IPS DF 6.9 (cell line): Measurements from ENCODE around the gene CCR5AS.
"Not testable (repeated sequence)": the region's sequence is repeated elsewhere in the genome, so short reads cannot be mapped to it uniquely, and the experiment has no call there.

ENCODE experiments used
- DNase-seq: peaks from one replicate; pipeline ENCODE4 v3.0.0-alpha.2; 2013; ENCODE audit warnings: low read depth, low spot score
- H3K27ac ChIP-seq: one replicate; pipeline ENCODE4 v1.5.1; 2013; ENCODE audit warnings: low read length, control low read depth
- H3K27me3 ChIP-seq: 2 replicates; pipeline ENCODE4 v1.6.1; 2013; ENCODE audit warnings: mild to moderate bottlenecking, low read length; ENCODE audit not compliant: control insufficient read depth, insufficient read depth
- H3K36me3 ChIP-seq: 2 replicates; pipeline ENCODE4 v1.6.1; 2013; ENCODE audit warnings: low read length; ENCODE audit not compliant: control insufficient read depth, insufficient read depth
- H3K4me1 ChIP-seq: 2 replicates; pipeline ENCODE4 v1.6.1; 2013; ENCODE audit warnings: low read length; ENCODE audit not compliant: control insufficient read depth, insufficient read depth
- H3K4me3 ChIP-seq: 2 replicates; pipeline ENCODE4 v1.5.1; 2013; ENCODE audit warnings: mild to moderate bottlenecking, low read length
- H3K9me3 ChIP-seq: 2 replicates; pipeline ENCODE4 v1.6.1; 2013; ENCODE audit warnings: low read length, inconsistent platforms; ENCODE audit not compliant: control insufficient read depth, insufficient read depth
- WGBS: extraction: QIAGEN DNeasy Blood & Tissue Kit; methylation state at CpG from one replicate; pipeline ENCODE4 v1.1.7; 2013; ENCODE audit warnings: mixed read lengths, missing lambda C conversion rate; ENCODE audit not compliant: insufficient read length, insufficient coverage; 5-methylcytosine and 5-hydroxymethylcytosine counted together

The CCR5AS gene

DNA sequence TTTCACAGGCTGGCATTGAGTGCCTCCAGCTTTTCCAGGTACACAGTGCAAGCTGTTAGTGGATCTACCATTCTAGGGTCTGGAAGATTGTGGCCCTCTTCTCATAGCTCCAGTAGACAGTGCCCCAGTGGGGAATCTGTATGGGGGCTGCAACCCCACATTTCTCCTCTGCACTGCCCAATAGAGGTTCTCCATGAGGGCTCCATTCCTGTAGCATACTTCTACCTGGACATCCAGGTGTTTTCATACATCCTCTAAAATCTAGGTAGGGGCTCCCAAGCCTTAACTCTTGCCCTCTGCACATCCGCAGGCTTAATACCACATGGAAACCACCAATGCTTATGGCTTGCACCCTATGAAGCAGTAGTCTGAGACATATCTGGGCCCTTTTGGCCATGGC is 68.0 kb downstream of the CCR5AS start:
- H3K4me3 ChIP-seq: no peak overlapping the region
- H3K36me3 ChIP-seq: no peaks in the 10 kb centered on the region
- no peak overlapping the region for H3K27ac ChIP-seq
- no CpG with 5 or more reads among the region's 1 CpG for WGBS
- peaks cover 3% of the 10 kb centered on the region; the same call in 1 of the 2 replicates for H3K9me3 ChIP-seq
- no peaks in the 10 kb centered on the region for H3K4me1 ChIP-seq
- no peak for DNase-seq
- H3K27me3 ChIP-seq: no peaks in the 10 kb centered on the region

DNA sequence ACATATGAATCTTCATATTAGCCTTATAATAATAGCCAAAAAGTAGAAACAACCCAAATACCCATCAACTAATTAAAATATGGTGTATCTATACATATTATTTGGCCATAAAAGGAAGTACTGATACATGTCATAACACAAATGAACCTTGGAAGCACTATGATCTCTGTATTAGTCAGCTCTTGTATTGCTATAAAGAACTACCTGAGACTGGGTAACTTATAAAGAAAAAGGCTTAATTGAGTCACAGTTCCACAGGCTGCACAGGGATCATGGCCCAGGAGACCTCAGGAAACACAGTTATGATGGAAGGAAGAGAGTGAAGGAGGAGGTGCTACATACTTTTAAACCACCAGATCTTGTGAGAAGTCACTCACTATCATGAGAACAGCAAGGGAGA is 69.0 kb downstream of the CCR5AS start:
- Histone ChIP-seq H3K4me3 (no peak overlapping the region), H3K4me1 (no peaks in the 10 kb centered on the region), H3K9me3 (peaks cover 3% of the 10 kb centered on the region; the same call in 1 of the 2 replicates), H3K27ac (no peak overlapping the region), H3K27me3 (no peaks in the 10 kb centered on the region), H3K36me3 (no peaks in the 10 kb centered on the region)
- DNase-seq: no peak

DNA sequence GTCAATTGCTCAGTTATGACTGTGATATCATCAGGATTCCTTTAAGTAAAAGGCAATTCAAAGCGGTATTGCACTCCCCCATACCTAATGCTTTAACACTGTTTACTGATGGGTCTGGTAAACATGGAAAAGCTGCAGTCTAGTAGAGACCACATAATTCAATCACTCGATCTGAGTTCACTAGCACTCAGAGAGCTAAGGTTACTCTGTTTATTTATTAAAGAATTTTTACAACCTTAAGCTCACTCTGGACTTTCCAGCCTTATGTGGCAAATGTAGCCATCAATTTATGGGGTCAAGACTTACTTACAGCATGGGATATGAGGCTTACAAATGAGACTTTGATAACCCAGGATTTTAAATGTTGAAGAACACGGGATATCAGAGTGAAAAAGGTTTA is 71.3 kb downstream of the CCR5AS start:
- no peak for DNase-seq
- H3K9me3 ChIP-seq: peaks cover 3% of the 10 kb centered on the region; the same call in 1 of the 2 replicates
- no peak overlapping the region for H3K4me3 ChIP-seq
- H3K36me3 ChIP-seq: no peaks in the 10 kb centered on the region
- H3K27me3 ChIP-seq: no peaks in the 10 kb centered on the region
- no peak overlapping the region for H3K27ac ChIP-seq
- no CpG with 5 or more reads among the region's 3 CpGs for WGBS
- no peaks in the 10 kb centered on the region for H3K4me1 ChIP-seq

DNA sequence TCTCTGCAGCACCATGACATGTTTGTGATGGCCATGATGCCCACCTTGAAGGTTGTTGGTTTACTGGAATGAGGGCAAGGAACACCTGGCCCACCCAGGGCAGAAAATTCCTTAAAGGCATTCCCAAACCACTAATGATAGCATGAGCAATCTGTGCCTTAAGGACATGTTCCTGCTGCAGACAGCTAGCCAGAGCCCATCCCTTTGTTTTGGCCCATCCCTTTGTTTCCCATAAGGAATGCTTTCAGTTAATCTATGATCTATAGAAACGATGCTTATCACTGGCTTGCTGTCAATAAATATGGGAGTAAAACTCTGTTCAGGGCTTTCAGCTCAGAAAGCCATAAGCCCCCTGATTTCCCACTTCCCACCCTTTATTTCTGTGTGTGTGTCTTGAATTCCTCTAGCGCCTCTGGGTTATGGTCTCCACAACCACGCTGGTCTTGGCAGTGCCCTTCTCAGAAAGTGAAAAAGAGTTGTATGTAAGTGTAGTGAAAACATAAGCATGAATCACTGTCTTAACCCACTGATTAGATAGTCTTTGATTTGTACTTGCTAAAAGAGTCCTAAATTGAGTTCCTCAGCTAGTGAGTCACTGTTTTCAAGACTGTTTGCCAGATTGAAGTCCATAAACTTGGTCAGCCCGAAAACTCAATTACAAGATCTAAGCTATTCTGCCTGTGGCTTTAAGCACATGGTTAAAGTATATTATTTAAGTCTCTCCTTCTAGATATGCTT is 72.0 kb downstream of the CCR5AS start:
- no peaks in the 10 kb centered on the region for H3K4me1 ChIP-seq
- no CpG with 5 or more reads among the region's 4 CpGs for WGBS
- peaks cover 3% of the 10 kb centered on the region; the same call in 1 of the 2 replicates for H3K9me3 ChIP-seq
- H3K27ac ChIP-seq: no peak overlapping the region
- H3K27me3 ChIP-seq: no peaks in the 10 kb centered on the region
- no peak for DNase-seq
- H3K4me3 ChIP-seq: no peak overlapping the region
- no peaks in the 10 kb centered on the region for H3K36me3 ChIP-seq

DNA sequence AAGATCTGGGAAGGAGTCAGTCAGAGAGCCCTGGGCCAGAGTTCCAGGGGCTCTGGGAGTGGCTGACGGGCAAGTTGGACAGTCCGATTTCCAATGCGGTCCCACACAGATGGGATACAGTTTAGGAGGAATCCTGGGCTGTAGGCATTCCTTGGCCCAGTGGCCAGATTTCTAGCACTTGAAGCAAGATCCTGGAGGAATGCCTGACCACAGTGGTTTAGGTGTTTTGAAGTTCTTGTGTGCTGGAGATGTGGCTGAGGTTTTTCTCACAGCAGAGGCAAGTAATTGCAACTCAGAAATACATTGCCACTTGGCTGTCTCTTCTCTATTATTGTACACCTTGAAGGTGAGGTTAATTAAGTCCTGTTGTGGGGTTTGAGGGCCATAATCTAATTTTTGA is 76.2 kb downstream of the CCR5AS start:
- H3K27me3 ChIP-seq, H3K9me3 ChIP-seq, DNase-seq, H3K36me3 ChIP-seq, H3K4me1 ChIP-seq, H3K4me3 ChIP-seq, H3K27ac ChIP-seq: not testable (repeated sequence)
- WGBS: no CpG with 5 or more reads among the region's 3 CpGs

DNA sequence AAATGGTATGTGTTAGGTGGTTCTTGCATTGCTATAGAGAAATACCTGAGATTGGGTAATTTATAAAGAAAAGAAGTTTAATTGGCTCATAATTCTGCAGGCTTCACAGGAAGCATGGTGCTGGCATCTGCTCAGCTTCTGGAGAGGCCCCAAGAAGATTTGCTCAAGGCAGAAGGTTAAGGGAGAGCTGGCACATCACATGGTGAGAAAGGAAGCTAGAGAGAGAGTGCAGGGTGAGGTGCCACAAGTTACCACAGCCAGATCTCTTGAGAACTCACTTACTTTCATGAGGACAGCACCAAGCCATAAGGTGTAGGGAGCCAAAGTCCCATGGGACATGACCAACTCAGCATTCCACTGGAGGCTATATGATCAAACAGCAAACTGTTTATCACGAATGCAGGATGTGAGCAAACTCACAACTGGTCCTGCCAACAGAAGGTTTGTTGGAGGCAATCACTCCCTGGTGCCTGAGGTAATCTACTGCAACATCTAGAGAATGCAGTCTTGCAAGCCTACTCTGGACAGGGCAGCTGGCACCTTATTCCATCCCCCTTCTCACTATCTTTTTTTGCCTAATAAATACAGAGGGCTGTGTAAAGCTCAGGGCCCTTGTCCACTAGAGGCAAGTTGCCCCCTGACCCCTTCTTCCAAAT is 81.1 kb downstream of the CCR5AS start:
- no peak overlapping the region for H3K27ac ChIP-seq
- no peaks in the 10 kb centered on the region for H3K27me3 ChIP-seq
- H3K4me1 ChIP-seq: no peaks in the 10 kb centered on the region
- H3K9me3 ChIP-seq: no peaks in the 10 kb centered on the region
- no peaks in the 10 kb centered on the region for H3K36me3 ChIP-seq
- DNase-seq: no peak
- H3K4me3 ChIP-seq: no peak overlapping the region
- WGBS: no CpG with 5 or more reads among the region's 1 CpG

DNA sequence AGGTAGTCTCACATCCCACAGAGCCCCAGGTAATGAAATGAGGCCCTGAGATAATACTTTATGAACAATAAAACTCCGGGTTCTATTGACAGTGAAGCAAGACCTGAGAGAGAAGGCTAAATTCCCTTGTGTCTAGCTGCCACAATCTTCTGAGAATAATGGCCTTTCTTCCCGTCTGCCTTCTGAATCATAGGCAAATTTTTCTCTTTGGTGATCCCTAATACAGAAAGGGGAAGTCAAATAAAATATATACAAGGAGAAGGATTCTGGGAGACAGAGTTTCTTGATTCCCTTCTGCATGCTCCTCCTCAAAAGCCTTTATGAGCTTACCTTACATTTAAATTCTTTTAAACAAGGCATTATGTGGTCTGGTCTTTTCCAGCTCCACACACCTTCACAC is 82.8 kb downstream of the CCR5AS start:
- DNase-seq: no peak
- no CpG with 5 or more reads among the region's 2 CpGs for WGBS
- H3K4me1 ChIP-seq: no peaks in the 10 kb centered on the region
- H3K36me3 ChIP-seq: no peaks in the 10 kb centered on the region
- no peaks in the 10 kb centered on the region for H3K9me3 ChIP-seq
- H3K27me3 ChIP-seq: no peaks in the 10 kb centered on the region
- H3K27ac ChIP-seq: no peak overlapping the region
- no peak overlapping the region for H3K4me3 ChIP-seq

DNA sequence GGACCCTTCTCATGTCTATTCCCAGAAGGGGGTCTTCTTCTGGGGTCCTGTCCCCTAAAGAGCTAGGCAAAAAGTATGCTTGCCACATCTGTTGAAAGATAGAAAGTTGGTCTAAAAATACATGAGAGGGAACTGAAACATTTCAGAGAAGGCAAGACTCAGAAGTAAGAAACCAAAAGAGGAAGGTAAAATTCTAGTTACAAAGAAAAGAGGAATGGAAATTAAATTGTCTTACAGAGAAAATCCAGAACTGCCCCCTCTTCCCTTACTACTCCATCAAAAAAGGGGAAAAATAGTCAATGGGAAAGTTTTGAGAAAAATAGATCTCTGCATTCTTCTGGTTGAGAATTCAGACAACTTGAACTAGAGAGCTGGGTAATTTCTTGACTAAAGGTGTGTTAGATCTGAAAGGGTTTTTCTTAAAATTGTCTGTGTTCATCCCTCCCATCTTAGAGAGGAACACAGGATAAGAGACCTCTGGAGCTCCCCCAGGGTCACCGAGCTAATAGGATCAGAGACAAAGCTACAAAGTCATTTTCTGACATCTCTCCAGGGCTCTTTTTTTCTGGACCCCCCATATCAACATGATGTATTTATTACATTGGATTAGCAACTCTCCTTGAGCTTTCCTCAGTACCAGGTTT is 85.3 kb downstream of the CCR5AS start:
- no peaks in the 10 kb centered on the region for H3K9me3 ChIP-seq
- H3K4me1 ChIP-seq: no peaks in the 10 kb centered on the region
- no CpG with 5 or more reads among the region's 1 CpG for WGBS
- H3K27me3 ChIP-seq: no peaks in the 10 kb centered on the region
- H3K36me3 ChIP-seq: no peaks in the 10 kb centered on the region
- no peak overlapping the region for H3K27ac ChIP-seq
- no peak for DNase-seq
- H3K4me3 ChIP-seq: no peak overlapping the region

DNA sequence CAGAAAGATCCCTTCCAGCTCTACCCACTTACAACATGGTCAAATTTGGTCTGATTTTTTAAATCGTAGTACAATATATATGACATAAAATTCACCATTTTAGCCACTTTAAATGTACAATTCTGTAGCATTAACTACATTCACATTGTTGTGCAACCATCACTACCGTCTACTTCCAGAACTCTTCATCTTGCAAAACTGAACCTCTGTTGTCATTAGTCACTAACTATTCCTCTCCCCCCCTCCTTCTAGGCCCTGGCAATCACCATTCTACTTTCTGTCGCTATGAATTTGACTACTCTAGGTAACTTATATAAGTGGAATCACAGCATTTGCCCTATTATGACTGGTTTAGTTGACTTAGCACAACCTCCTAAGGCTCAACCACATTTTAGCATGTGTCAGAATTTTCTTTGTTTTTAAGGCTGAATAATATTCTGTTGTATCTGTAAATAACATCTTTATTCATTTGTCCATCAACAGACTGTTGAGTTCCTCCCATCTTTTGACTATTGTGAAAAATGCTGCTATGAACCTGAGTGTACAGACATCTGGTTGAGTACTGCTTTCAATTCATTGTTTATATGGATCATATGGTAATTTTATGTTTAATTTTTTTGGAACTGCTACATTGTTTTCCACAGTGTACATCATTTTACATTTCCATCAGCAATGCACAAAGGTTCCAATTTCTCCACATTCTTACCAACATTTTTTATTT is 88.5 kb downstream of the CCR5AS start:
- Histone ChIP-seq H3K36me3 (no peaks in the 10 kb centered on the region), H3K27me3 (no peaks in the 10 kb centered on the region), H3K27ac (no peak overlapping the region), H3K9me3 (no peaks in the 10 kb centered on the region), H3K4me1 (no peaks in the 10 kb centered on the region), H3K4me3 (no peak overlapping the region)
- no peak for DNase-seq
- no CpG with 5 or more reads among the region's 3 CpGs for WGBS

DNA sequence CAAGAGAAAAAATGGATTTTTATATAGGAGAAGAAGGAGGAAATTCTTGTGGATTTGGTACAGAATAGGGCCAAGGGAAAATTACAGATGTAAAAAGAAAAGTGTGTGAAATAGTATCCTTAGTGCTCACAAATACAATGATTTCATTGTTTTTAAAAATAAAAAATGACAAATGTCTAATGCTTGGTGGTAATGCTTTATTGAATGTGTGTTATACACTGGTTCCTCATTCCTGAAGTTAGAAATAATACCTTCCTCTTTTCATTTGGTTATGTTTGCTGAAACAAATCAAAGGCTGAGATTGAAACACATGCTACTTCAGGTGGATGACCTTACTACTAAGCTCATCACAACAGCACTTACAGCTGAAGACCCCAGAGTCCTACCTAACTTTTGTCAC is 90.7 kb downstream of the CCR5AS start:
- no peak overlapping the region for H3K4me3 ChIP-seq
- no peak for DNase-seq
- H3K36me3 ChIP-seq: no peaks in the 10 kb centered on the region
- no peak overlapping the region for H3K27ac ChIP-seq
- H3K4me1 ChIP-seq: no peaks in the 10 kb centered on the region
- H3K27me3 ChIP-seq: no peaks in the 10 kb centered on the region
- H3K9me3 ChIP-seq: no peaks in the 10 kb centered on the region
